GM18868 (cell line): Measurements from ENCODE around the gene TUFM.
"Not testable (repeated sequence)": the region's sequence is repeated elsewhere in the genome, so short reads cannot be mapped to it uniquely, and the experiment has no call there.

Experiments used
- ATAC-seq: cut with Tn5 transposase; IDR thresholded peaks from one replicate; pipeline ENCODE4 v1.9.1; 2021; ENCODE audit warnings: mild to moderate bottlenecking, moderate library complexity; ENCODE audit not compliant: unreplicated experiment

TUFM gene

GRCh38 chr16:28846080-28846932 lies at the start of gene TUFM:
TSS of gene TUFM (minus strand) at chr16:28846348. CDS start at chr16:28846269, 79 bp downstream.
- peak; percentile 91 for ATAC-seq

- ATAC-seq, result no peak
Observed at GRCh38 chr16:28895609-28896008, 49.5 kb upstream of the TUFM start.

GRCh38 chr16:28893291-28893690 lies 47.1 kb upstream of the TUFM start:
- no peak for ATAC-seq

- ATAC-seq, result no peak
Observed at GRCh38 chr16:28891964-28892890, 46.1 kb upstream of the TUFM start.

GRCh38 chr16:28890355-28890754 lies 44.2 kb upstream of the TUFM start:
- not testable (repeated sequence) for ATAC-seq

- no peak for ATAC-seq
Observed at GRCh38 chr16:28886945-28887344, 40.8 kb upstream of the TUFM start.

- no peak for ATAC-seq
Observed at GRCh38 chr16:28884045-28884444, 37.9 kb upstream of the TUFM start.

GRCh38 chr16:28883221-28883996 lies 37.3 kb upstream of the TUFM start:
- no peak for ATAC-seq

- no peak for ATAC-seq
Observed at GRCh38 chr16:28882551-28883160, 36.5 kb upstream of the TUFM start.

GRCh38 chr16:28881565-28881964 lies 35.4 kb upstream of the TUFM start:
- not testable (repeated sequence) for ATAC-seq

- ATAC-seq, result no peak
Observed at GRCh38 chr16:28880955-28881354, 34.8 kb upstream of the TUFM start.

GRCh38 chr16:28880589-28880915 lies 34.4 kb upstream of the TUFM start:
- ATAC-seq, result no peak

- peak; percentile 87 for ATAC-seq
Observed at GRCh38 chr16:28879841-28880588, 33.9 kb upstream of the TUFM start.

GRCh38 chr16:28879261-28879840 lies 33.2 kb upstream of the TUFM start:
- ATAC-seq, result peak; percentile 37

GRCh38 chr16:28878083-28878926 lies 32.2 kb upstream of the TUFM start, which contains the start of gene ATP2A1:
TSS of gene ATP2A1 (plus strand) at chr16:28878488. CDS start at chr16:28878672, 184 bp downstream.
- ATAC-seq, result no peak

GRCh38 chr16:28877655-28878000 lies 31.5 kb upstream of the TUFM start:
- ATAC-seq, result no peak

GRCh38 chr16:28876973-28877654 lies 31.0 kb upstream of the TUFM start:
- ATAC-seq, result no peak

GRCh38 chr16:28876019-28876659 lies 30.0 kb upstream of the TUFM start:
- ATAC-seq, result no peak
